Dendritic cell treated with granulocyte-macrophage colony-stimulating factor and Interleukin-4, amounts not matched to agents 40 ng/mL and 50 ng/mL, for 4 days (primary cell): ENCODE measurements around the gene ABTB2.

Experiments used
- H3K27ac Mint-ChIP-seq: one replicate; pipeline ENCODE4 v1.8.0; 2022; ENCODE audit warnings: mild to moderate bottlenecking, mixed read lengths
- H3K27me3 Mint-ChIP-seq: one replicate; pipeline ENCODE4 v1.8.0; 2022; ENCODE audit warnings: mild to moderate bottlenecking, mixed read lengths
- H3K36me3 Mint-ChIP-seq: one replicate; pipeline ENCODE4 v1.8.0; 2022; ENCODE audit warnings: low read depth, mixed read lengths
- H3K4me1 Mint-ChIP-seq: one replicate; pipeline ENCODE4 v1.8.0; 2022; ENCODE audit warnings: low read depth, mixed read lengths
- H3K4me3 Mint-ChIP-seq: one replicate; pipeline ENCODE4 v1.8.0; 2022; ENCODE audit warnings: mild to moderate bottlenecking, moderate library complexity, mixed read lengths
- H3K9me3 Mint-ChIP-seq: one replicate; pipeline ENCODE4 v1.8.0; 2022; ENCODE audit warnings: mixed read lengths
- intact Hi-C: fragments of 100-400 bp; cut with micrococcal nuclease; formaldehyde crosslinking; loops from one replicate; pipeline ENCODE4 v1.15.0; 2022

Gene ABTB2

GRCh38 chr11:34292111-34292510 is 65.7 kb downstream of the ABTB2 start:
- Mint-ChIP-seq H3K4me3 (no peak overlapping the region), H3K27me3 (no peaks in the 10 kb centered on the region), H3K9me3 (no peaks in the 10 kb centered on the region), H3K36me3 (no peaks in the 10 kb centered on the region), H3K4me1 (no peaks in the 10 kb centered on the region), H3K27ac (no peak overlapping the region)
- intact Hi-C loops: no loop called here

- intact Hi-C loops: no loop called here
Observed at GRCh38 chr11:34290926-34291325, 66.9 kb downstream of the ABTB2 start.

GRCh38 chr11:34288492-34288891 is 69.3 kb downstream of the ABTB2 start:
- Mint-ChIP-seq H3K4me3 (no peak overlapping the region), H3K27ac (no peak overlapping the region), H3K36me3 (no peaks in the 10 kb centered on the region), H3K27me3 (no peaks in the 10 kb centered on the region), H3K4me1 (no peaks in the 10 kb centered on the region), H3K9me3 (no peaks in the 10 kb centered on the region)
- intact Hi-C loops: no loop called here

More at GRCh38 chr11:34290926-34291325, 66.9 kb downstream of the ABTB2 start:
- no peaks in the 10 kb centered on the region for H3K4me1 Mint-ChIP-seq
- H3K27me3 Mint-ChIP-seq: no peaks in the 10 kb centered on the region
- H3K36me3 Mint-ChIP-seq: no peaks in the 10 kb centered on the region
- H3K27ac Mint-ChIP-seq: no peak overlapping the region
- no peak overlapping the region for H3K4me3 Mint-ChIP-seq
- no peaks in the 10 kb centered on the region for H3K9me3 Mint-ChIP-seq

- Mint-ChIP-seq H3K9me3 (no peaks in the 10 kb centered on the region), H3K27me3 (no peaks in the 10 kb centered on the region), H3K36me3 (no peaks in the 10 kb centered on the region), H3K4me3 (no peak overlapping the region), H3K27ac (no peak overlapping the region), H3K4me1 (peaks cover 7% of the 10 kb centered on the region)
- intact Hi-C loops: no loop called here
Observed at GRCh38 chr11:34284811-34285481, 72.9 kb downstream of the ABTB2 start.

GRCh38 chr11:34284156-34284555 is 73.7 kb downstream of the ABTB2 start:
- Mint-ChIP-seq H3K36me3 (no peaks in the 10 kb centered on the region), H3K27me3 (no peaks in the 10 kb centered on the region), H3K4me3 (no peak overlapping the region), H3K27ac (no peak overlapping the region), H3K4me1 (peaks cover 7% of the 10 kb centered on the region), H3K9me3 (no peaks in the 10 kb centered on the region)
- intact Hi-C loops: no loop called here

GRCh38 chr11:34280945-34281872 is 76.6 kb downstream of the ABTB2 start:
- H3K9me3 Mint-ChIP-seq: no peaks in the 10 kb centered on the region
- H3K27ac Mint-ChIP-seq: no peak overlapping the region
- H3K27me3 Mint-ChIP-seq: no peaks in the 10 kb centered on the region
- intact Hi-C loops: no loop called here
- H3K4me1 Mint-ChIP-seq: peaks cover 7% of the 10 kb centered on the region
- no peaks in the 10 kb centered on the region for H3K36me3 Mint-ChIP-seq
- no peak overlapping the region for H3K4me3 Mint-ChIP-seq

- no peak overlapping the region for H3K27ac Mint-ChIP-seq
- no peaks in the 10 kb centered on the region for H3K9me3 Mint-ChIP-seq
- intact Hi-C loops: no loop called here
- no peak overlapping the region for H3K4me3 Mint-ChIP-seq
- peaks cover 7% of the 10 kb centered on the region for H3K4me1 Mint-ChIP-seq
- H3K27me3 Mint-ChIP-seq: no peaks in the 10 kb centered on the region
- H3K36me3 Mint-ChIP-seq: no peaks in the 10 kb centered on the region
Observed at GRCh38 chr11:34278693-34279297, 79.0 kb downstream of the ABTB2 start.

- peaks cover 7% of the 10 kb centered on the region for H3K4me1 Mint-ChIP-seq
- H3K27me3 Mint-ChIP-seq: no peaks in the 10 kb centered on the region
- H3K4me3 Mint-ChIP-seq: no peak overlapping the region
- intact Hi-C loops: no loop called here
- H3K27ac Mint-ChIP-seq: no peak overlapping the region
- H3K9me3 Mint-ChIP-seq: no peaks in the 10 kb centered on the region
- no peaks in the 10 kb centered on the region for H3K36me3 Mint-ChIP-seq
Observed at GRCh38 chr11:34278175-34278574, 79.6 kb downstream of the ABTB2 start.

GRCh38 chr11:34277171-34277570 is 80.6 kb downstream of the ABTB2 start:
- H3K4me3 Mint-ChIP-seq: no peak overlapping the region
- intact Hi-C loops: no loop called here
- no peaks in the 10 kb centered on the region for H3K36me3 Mint-ChIP-seq
- no peak overlapping the region for H3K27ac Mint-ChIP-seq
- H3K4me1 Mint-ChIP-seq: peaks cover 7% of the 10 kb centered on the region
- H3K9me3 Mint-ChIP-seq: no peaks in the 10 kb centered on the region
- no peaks in the 10 kb centered on the region for H3K27me3 Mint-ChIP-seq

GRCh38 chr11:34276352-34276864 is 81.4 kb downstream of the ABTB2 start:
- no peak overlapping the region for H3K27ac Mint-ChIP-seq
- H3K4me3 Mint-ChIP-seq: no peak overlapping the region
- no peaks in the 10 kb centered on the region for H3K27me3 Mint-ChIP-seq
- H3K9me3 Mint-ChIP-seq: no peaks in the 10 kb centered on the region
- no peaks in the 10 kb centered on the region for H3K36me3 Mint-ChIP-seq
- intact Hi-C loops: no loop called here
- H3K4me1 Mint-ChIP-seq: peaks cover 6% of the 10 kb centered on the region

- Mint-ChIP-seq H3K4me3 (no peak overlapping the region), H3K4me1 (no peaks in the 10 kb centered on the region), H3K9me3 (no peaks in the 10 kb centered on the region), H3K27ac (no peak overlapping the region), H3K27me3 (no peaks in the 10 kb centered on the region), H3K36me3 (no peaks in the 10 kb centered on the region)
- intact Hi-C loops: no loop called here
Observed at GRCh38 chr11:34275486-34275885, 82.3 kb downstream of the ABTB2 start.

GRCh38 chr11:34274712-34275398 is 83.0 kb downstream of the ABTB2 start:
- no peaks in the 10 kb centered on the region for H3K36me3 Mint-ChIP-seq
- peaks cover 2% of the 10 kb centered on the region for H3K4me1 Mint-ChIP-seq
- no peaks in the 10 kb centered on the region for H3K9me3 Mint-ChIP-seq
- intact Hi-C loops: no loop called here
- no peak overlapping the region for H3K27ac Mint-ChIP-seq
- H3K27me3 Mint-ChIP-seq: peaks cover 5% of the 10 kb centered on the region
- H3K4me3 Mint-ChIP-seq: no peak overlapping the region

- no peak overlapping the region for H3K27ac Mint-ChIP-seq
- H3K27me3 Mint-ChIP-seq: peaks cover 7% of the 10 kb centered on the region
- H3K4me3 Mint-ChIP-seq: no peak overlapping the region
- peaks cover 19% of the 10 kb centered on the region for H3K4me1 Mint-ChIP-seq
- H3K36me3 Mint-ChIP-seq: no peaks in the 10 kb centered on the region
- intact Hi-C loops: no loop called here
- H3K9me3 Mint-ChIP-seq: no peaks in the 10 kb centered on the region
Observed at GRCh38 chr11:34273099-34273498, 84.7 kb downstream of the ABTB2 start.
